Duodenal mucosa (tissue), 2 donors: ENCODE data around the gene LRP1.

ENCODE experiments used
- H3K27ac ChIP-seq: one replicate; pipeline ENCODE4 v1.7.0; 2013; ENCODE audit warnings: low read depth, low read length
- H3K27me3 ChIP-seq, 2 donors: one replicate each; pipeline ENCODE4 v1.7.0; 2013; ENCODE audit warnings: low read length in 2 of 2, control low read depth in 1 of 2; ENCODE audit not compliant: insufficient read depth in 2 of 2, control insufficient read depth in 1 of 2
- H3K36me3 ChIP-seq, 2 donors: one replicate each; pipeline ENCODE4 v1.7.0; 2013; ENCODE audit warnings: low read length in 2 of 2, control low read depth in 1 of 2; ENCODE audit not compliant: insufficient read depth in 2 of 2, control insufficient read depth in 1 of 2
- H3K4me1 ChIP-seq, 2 donors: one replicate each; pipeline ENCODE4 v1.7.0; 2013; ENCODE audit warnings: low read length in 2 of 2, control low read depth in 1 of 2; ENCODE audit not compliant: insufficient read depth in 2 of 2, control insufficient read depth in 1 of 2
- H3K4me3 ChIP-seq, 2 donors: one replicate each; pipeline ENCODE4 v1.7.0; 2013; ENCODE audit warnings: low read length in 2 of 2, low read depth in 1 of 2
- H3K9ac ChIP-seq, 2 donors: one replicate each; pipeline ENCODE4 v1.7.0; 2013; ENCODE audit warnings: low read length in 2 of 2, low read depth in 1 of 2
- H3K9me3 ChIP-seq, 2 donors: one replicate each; pipeline ENCODE4 v1.7.0; 2013; ENCODE audit warnings: low read length in 2 of 2, control low read depth in 1 of 2; ENCODE audit not compliant: control insufficient read depth in 1 of 2

Gene LRP1

DNA sequence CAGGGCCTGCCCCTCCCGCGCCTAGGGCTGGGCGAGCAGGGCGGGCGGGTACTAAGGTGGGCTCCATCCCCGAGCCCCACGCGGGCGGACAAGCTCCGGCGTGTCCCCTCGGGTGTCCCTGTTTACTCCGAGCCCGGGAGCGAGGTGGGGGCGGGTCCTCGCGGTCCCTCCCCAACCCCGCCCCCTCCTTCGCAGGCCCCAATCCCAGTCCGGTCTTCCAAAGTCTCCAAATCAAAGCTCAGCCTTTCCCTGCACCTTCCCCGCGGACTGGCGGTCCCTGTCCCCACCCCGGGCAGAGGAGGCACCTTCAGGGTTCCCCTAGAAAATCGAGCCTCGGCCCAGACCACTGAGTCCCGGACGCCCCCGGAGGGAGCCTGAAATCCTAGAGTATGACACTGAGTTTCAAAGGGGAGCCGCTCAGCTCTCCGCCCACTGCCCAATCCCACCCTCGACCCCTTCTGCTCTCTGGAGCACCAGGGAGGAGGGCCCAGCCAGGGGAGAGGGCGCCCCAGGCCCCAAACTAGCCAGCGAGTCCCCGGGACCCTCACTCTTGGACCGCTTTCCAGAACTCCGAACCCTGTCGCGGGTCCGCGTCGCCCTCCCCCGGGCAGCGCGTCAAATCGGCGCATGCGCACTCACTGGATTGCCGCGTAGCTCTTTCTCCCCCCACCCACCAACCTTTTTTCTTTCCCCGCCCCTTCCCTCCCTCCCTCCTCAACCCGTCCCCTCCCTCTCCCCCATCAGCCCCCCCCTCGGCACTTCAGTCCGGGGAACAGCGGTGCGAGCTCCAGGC is at the start of gene LRP1:
TSS of gene LRP1 (plus strand) at position 758 of the 793 bp plus-strand sequence. CDS start 482 bp downstream, outside the sequence.
- H3K27ac ChIP-seq: peak within 1 kb of the TSS; percentile 96
- H3K4me1 ChIP-seq: peaks cover 40 to 48% of the 10 kb centered on the region in 2 donors
- peaks cover 0 to 4% of the 10 kb centered on the region in 2 donors for H3K36me3 ChIP-seq
- peak within 1 kb of the TSS; percentile 78 to 89 for H3K9ac ChIP-seq
- peak within 1 kb of the TSS; percentile 82 to 89 for H3K4me3 ChIP-seq
- H3K9me3 ChIP-seq: no peaks in the 10 kb centered on the region
- H3K27me3 ChIP-seq: no peaks in the 10 kb centered on the region

GRCh38 chr12:57078519-57079404 is 49.5 kb upstream of the LRP1 start, which contains the start of gene NEMP1:
Gene NEMP1, minus strand, starts transcription at chr12:57078791. Its CDS starts 46 bp downstream, at chr12:57078745.
- peak within 1 kb of the TSS; percentile 61 to 71 for H3K9ac ChIP-seq
- H3K4me3 ChIP-seq: peak within 1 kb of the TSS; percentile 89 to 90
- peaks cover 7 to 19% of the 10 kb centered on the region in 2 donors for H3K4me1 ChIP-seq

GRCh38 chr12:57079821-57080220 is 48.5 kb upstream of the LRP1 start:
- Histone ChIP-seq H3K36me3 (no peaks in the 10 kb centered on the region), H3K9ac (no peak overlapping the region), H3K27me3 (no peaks in the 10 kb centered on the region), H3K27ac (no peak overlapping the region), H3K4me1 (peaks cover 7 to 19% of the 10 kb centered on the region in 2 donors), H3K4me3 (no peak overlapping the region), H3K9me3 (no peaks in the 10 kb centered on the region)

More at GRCh38 chr12:57078519-57079404, 49.5 kb upstream of the LRP1 start, which contains the start of gene NEMP1:
- Histone ChIP-seq H3K36me3 (no peaks in the 10 kb centered on the region), H3K27ac (peak within 1 kb of the TSS; percentile 76), H3K27me3 (no peaks in the 10 kb centered on the region), H3K9me3 (no peaks in the 10 kb centered on the region)

DNA sequence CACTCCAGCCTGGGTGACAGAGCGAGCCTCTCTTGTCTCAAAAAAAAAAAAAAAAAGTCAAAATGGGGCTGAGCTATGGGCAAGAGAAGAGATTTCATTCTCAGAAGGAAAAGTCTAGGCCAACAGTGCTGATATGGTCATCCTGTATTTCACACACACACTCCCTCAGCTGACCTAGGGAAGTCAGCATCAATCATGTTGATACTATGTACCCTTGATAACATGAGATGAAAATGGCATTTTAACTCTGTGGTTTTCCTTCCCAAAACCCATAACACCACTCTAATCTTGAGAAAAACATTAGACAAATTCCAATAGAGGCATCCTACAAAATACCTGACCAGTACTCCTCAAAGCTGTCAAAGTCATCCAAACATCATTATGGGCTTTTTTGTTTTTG is 47.4 kb upstream of the LRP1 start:
- Histone ChIP-seq H3K36me3 (no peaks in the 10 kb centered on the region), H3K9me3 (no peaks in the 10 kb centered on the region), H3K9ac (no peak overlapping the region), H3K27ac (no peak overlapping the region), H3K27me3 (no peaks in the 10 kb centered on the region), H3K4me3 (no peak overlapping the region), H3K4me1 (peaks cover 8 to 20% of the 10 kb centered on the region in 2 donors)

DNA sequence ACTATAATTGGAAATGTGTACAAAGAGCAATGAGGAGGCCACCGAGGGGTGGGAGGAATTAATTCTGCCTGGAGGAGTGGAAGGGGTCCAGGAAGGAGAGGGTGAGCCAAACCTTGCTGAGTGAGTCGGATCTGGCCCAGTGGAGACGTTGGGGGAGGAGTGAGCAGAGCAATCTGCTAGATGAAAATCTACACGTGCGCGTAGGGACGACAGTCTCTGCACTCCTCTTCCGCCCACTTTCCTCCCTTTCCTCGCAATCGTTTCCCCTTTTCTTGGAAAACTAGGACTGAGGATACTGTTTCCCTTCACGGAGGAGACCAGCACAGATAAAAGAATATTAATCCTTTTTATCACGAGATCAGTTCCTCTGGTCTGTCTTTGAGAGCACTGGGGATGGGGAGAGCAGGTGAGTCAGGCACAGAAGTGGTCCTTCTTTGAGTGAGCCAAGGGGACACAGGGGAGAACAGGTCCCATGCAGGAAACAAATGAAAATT is 42.2 kb upstream of the LRP1 start:
- Histone ChIP-seq H3K27me3 (no peaks in the 10 kb centered on the region), H3K9me3 (no peaks in the 10 kb centered on the region), H3K27ac (peak overlapping the region; percentile 76), H3K4me3 (peak overlapping the region; percentile 70 to 82), H3K4me1 (peaks cover 21 to 32% of the 10 kb centered on the region in 2 donors), H3K9ac (peak overlapping the region; percentile 62 to 86), H3K36me3 (peaks cover 0 to 2% of the 10 kb centered on the region in 2 donors)

GRCh38 chr12:57086493-57087009 is 41.7 kb upstream of the LRP1 start:
- peak overlapping the region; percentile 70 to 82 for H3K4me3 ChIP-seq
- H3K27me3 ChIP-seq: no peaks in the 10 kb centered on the region
- peak overlapping the region; percentile 76 for H3K27ac ChIP-seq
- H3K9ac ChIP-seq: peak overlapping the region; percentile 62 to 86
- no peaks in the 10 kb centered on the region for H3K9me3 ChIP-seq
- peaks cover 0 to 4% of the 10 kb centered on the region in 2 donors for H3K36me3 ChIP-seq
- peaks cover 25 to 37% of the 10 kb centered on the region in 2 donors for H3K4me1 ChIP-seq

DNA sequence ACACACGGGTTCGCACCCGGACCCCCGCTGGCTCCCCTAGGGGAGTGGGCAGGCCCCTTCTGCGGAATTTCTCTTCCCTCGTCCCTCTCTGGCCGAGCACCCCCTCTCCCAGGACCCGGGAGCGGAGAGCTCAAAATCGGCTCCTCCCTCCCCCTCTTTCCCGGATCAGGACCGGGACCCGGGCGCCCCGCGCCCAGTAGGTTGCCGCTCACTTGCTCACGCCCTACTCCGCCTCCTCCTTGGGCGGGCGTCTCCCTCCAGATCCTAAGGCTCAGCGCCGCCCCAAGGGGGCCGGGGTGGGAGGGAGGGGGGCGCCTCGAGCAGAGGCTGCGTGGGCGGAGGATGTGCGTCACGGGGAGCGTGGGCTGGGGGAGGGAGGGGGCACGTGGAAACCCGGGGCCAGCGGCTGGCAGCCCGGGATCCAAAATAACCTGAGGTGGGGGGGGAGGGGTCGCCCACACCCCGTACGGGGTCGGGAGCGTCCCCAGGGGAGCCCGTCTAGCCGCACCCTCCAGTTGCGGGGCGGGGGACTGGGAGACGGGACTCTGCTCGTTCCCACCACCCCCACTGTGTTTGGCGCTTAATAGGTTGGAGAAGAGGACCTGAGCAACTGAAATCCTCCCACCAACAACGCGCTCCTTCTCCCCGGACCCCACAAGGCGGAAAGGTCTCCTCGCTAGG is 41.1 kb upstream of the LRP1 start:
- Histone ChIP-seq H3K27ac (peak overlapping the region; percentile 97), H3K36me3 (peaks cover 0 to 4% of the 10 kb centered on the region in 2 donors), H3K9me3 (no peaks in the 10 kb centered on the region), H3K4me3 (peak overlapping the region; percentile 81 to 82), H3K9ac (peak overlapping the region; percentile 79 to 89), H3K4me1 (peaks cover 25 to 38% of the 10 kb centered on the region in 2 donors), H3K27me3 (no peaks in the 10 kb centered on the region)

- Histone ChIP-seq H3K9me3 (no peaks in the 10 kb centered on the region), H3K4me3 (peak overlapping the region; percentile 81 to 82), H3K9ac (peak overlapping the region; percentile 79 to 89), H3K4me1 (peaks cover 25 to 38% of the 10 kb centered on the region in 2 donors), H3K27ac (peak overlapping the region; percentile 97), H3K27me3 (no peaks in the 10 kb centered on the region), H3K36me3 (peaks cover 0 to 7% of the 10 kb centered on the region in 2 donors)
Measured at GRCh38 chr12:57087691-57088353, 40.5 kb upstream of the LRP1 start.
